GM10248 (cell line): ENCODE results near the gene ZNF417.
"Not testable (repeated sequence)": the region's sequence is repeated elsewhere in the genome, so short reads cannot be mapped to it uniquely, and the experiment has no call there.

Experiments used
- CTCF ChIA-PET: fragments of 300-600 bp; sonication (Branson Sonifier 250); formaldehyde crosslinking; extraction: SDS; loops from one replicate; lab custom pipeline; 2021; ENCODE audit warnings: antibody characterized with exemption; lab: Yijun Ruan, JAX
- POLR2A ChIA-PET: fragments of 350-650 bp; sonication (Branson Sonifier 250); formaldehyde crosslinking; extraction: SDS; loops from one replicate; lab custom pipeline; 2020; ENCODE audit warnings: antibody characterized with exemption; lab: Yijun Ruan, JAX
- DNase-seq: peaks from one replicate; pipeline ENCODE4 v3.0.0; 2012; ENCODE audit errors: extremely low spot score
- CTCF ChIP-seq: IDR thresholded peaks from 2 replicates; pipeline ENCODE4 v1.5.1; 2012; ENCODE audit warnings: mild to moderate bottlenecking, low read depth; ENCODE audit errors: extremely low read depth, missing control alignments, control extremely low read depth

ZNF417 gene

GRCh38 chr19:57870225-57870624 lies 46.2 kb downstream of the ZNF417 start:
- CTCF ChIA-PET = no interaction called here
- DNase-seq = no peak
- POLR2A ChIA-PET = interaction anchor here (0.7 kb wide), 1 partner anchor 369 kb away, joined by 5 read pairs; no protein-coding TSS in a partner anchor
- no peak for TF ChIP-seq CTCF

- POLR2A ChIA-PET = interaction anchor here (0.7 kb wide), 1 partner anchor 369 kb away, joined by 5 read pairs; no protein-coding TSS in a partner anchor
- CTCF ChIA-PET, DNase-seq: not testable (repeated sequence)
These were observed 46.7 kb downstream of the ZNF417 start for GRCh38 chr19:57869655-57870054.

- no peak for DNase-seq
- CTCF ChIA-PET = interaction anchor here (1.2 kb wide), 1 partner anchor 20 kb away, joined by 3 read pairs; the partner anchor contains the start of gene ZNF814
- POLR2A ChIA-PET = no interaction called here
- TF ChIP-seq CTCF = no peak
These were observed 48.4 kb downstream of the ZNF417 start for GRCh38 chr19:57867868-57868492.
